Smooth muscle cell (in vitro differentiated cells): ENCODE results near the gene CCKAR. TPM values are rescaled to one million over a fixed set of nuclear protein-coding genes. Genes with fewer than 3 reads are reported as not detected.

ENCODE experiments used
- DNase-seq: peaks from one replicate; lab custom pipeline; 2025; ENCODE audit not compliant: unreplicated experiment; lab: John Stamatoyannopoulos, UW
- H2AFZ ChIP-seq: fragments of 200-600 bp; sonication (generic); 2 replicates; pipeline ENCODE4 v1.6.0; 2016; ENCODE audit warnings: antibody characterized with exemption, low read depth, mild to moderate bottlenecking
- H3F3A ChIP-seq: fragments of 200-600 bp; sonication (generic); 2 replicates; pipeline ENCODE4 v1.6.0; 2017; ENCODE audit warnings: antibody characterized with exemption, low read depth
- H3K27ac ChIP-seq: fragments of 200-600 bp; sonication (generic); 2 replicates; pipeline ENCODE4 v1.5.1; 2016; ENCODE audit warnings: low read depth, mild to moderate bottlenecking
- H3K27me3 ChIP-seq: fragments of 200-600 bp; sonication (generic); 2 replicates; pipeline ENCODE4 v1.6.1; 2016; ENCODE audit warnings: low read depth, mild to moderate bottlenecking
- H3K36me3 ChIP-seq: fragments of 200-600 bp; sonication (generic); 2 replicates; pipeline ENCODE4 v1.5.1; 2016; ENCODE audit warnings: low read depth
- H3K4me1 ChIP-seq: fragments of 200-600 bp; sonication (generic); 2 replicates; pipeline ENCODE4 v1.5.1; 2016; ENCODE audit warnings: low read depth
- H3K4me2 ChIP-seq: fragments of 200-600 bp; sonication (generic); 2 replicates; pipeline ENCODE4 v1.6.0; 2016; ENCODE audit warnings: mild to moderate bottlenecking
- H3K4me3 ChIP-seq: fragments of 200-600 bp; sonication (generic); 2 replicates; pipeline ENCODE4 v1.5.1; 2016; ENCODE audit warnings: mild to moderate bottlenecking
- H3K79me2 ChIP-seq: fragments of 200-600 bp; sonication (generic); 2 replicates; pipeline ENCODE4 v1.6.0; 2016; ENCODE audit warnings: low read depth, mild to moderate bottlenecking
- H3K9ac ChIP-seq: fragments of 200-600 bp; sonication (generic); 2 replicates; pipeline ENCODE4 v1.6.0; 2016; ENCODE audit warnings: low read depth
- H3K9me3 ChIP-seq: fragments of 200-600 bp; sonication (generic); replicated peaks from 2 replicates; pipeline ENCODE4 v1.5.1; 2016; ENCODE audit warnings: low read depth
- H4K20me1 ChIP-seq: fragments of 200-600 bp; sonication (generic); 2 replicates; pipeline ENCODE4 v1.6.0; 2016; ENCODE audit warnings: low read depth
- WGBS: methylation state at CpG from one replicate; pipeline ENCODE4 v1.1.7; 2016; ENCODE audit warnings: low lambda C conversion rate; 5-methylcytosine and 5-hydroxymethylcytosine counted together
- polyA plus RNA-seq: library from polyadenylated mRNA; unstranded; fragments of >200 nt; fragmentation: Nextera tagmentation; extraction: Ambion mirVana; gene quantifications from 2 replicates; pipeline ENCODE4 v1.2.1, GENCODE V29; 2016
- total RNA-seq: library from RNA; depleted of rRNA; stranded (reverse); fragments of >200 nt; gene quantifications from 2 replicates; pipeline ENCODE4 v1.2.3, GENCODE V29; 2014
- TF ChIP-seq, protein P1 (sequence below): fragments of 200-600 bp; sonication (generic); IDR thresholded peaks from 2 replicates; pipeline ENCODE4 v1.5.1; 2017; ENCODE audit warnings: borderline replicate concordance, mild to moderate bottlenecking, antibody characterized with exemption; ENCODE audit not compliant: insufficient read depth, poor library complexity, severe bottlenecking

CCKAR gene
- total and polyA plus RNA-seq, 2 experiments from 2014 or later: 0.18 to 0.32 TPM

DNA sequence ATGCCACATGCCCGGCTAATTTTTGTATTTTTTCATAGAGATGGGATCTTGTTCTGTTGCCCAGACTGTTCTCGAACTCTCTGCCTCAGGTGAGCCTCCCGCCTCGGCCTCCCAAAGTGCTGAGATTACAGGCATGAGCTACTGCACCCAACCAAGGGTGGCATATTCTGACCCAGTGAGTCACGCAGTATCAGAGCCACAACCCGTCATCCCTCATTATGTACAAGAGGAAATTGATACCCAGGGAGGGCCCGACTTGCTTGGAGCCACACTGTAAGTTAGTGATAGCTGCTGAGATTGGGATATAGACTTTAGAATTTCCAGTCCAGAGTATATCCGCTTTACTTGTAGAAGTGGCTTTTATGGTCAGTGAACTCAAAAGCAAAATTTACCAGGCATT lies 14.6 kb downstream of the CCKAR start:
- H3K4me2 ChIP-seq: no peak overlapping the region
- no peak overlapping the region for H3K9ac ChIP-seq
- no peaks in the 10 kb centered on the region for H3K9me3 ChIP-seq
- peaks cover 4% of the 10 kb centered on the region for H3K27me3 ChIP-seq
- 86% methylated on average over 8 of the region's 8 CpGs for WGBS
- H3K4me1 ChIP-seq: no peaks in the 10 kb centered on the region
- H3K27ac ChIP-seq: no peak overlapping the region
- H3K4me3 ChIP-seq: no peak overlapping the region
- H3F3A ChIP-seq: no peaks in the 10 kb centered on the region
- DNase-seq: no peak
- no peak overlapping the region for H2AFZ ChIP-seq
- no peaks in the 10 kb centered on the region for H3K36me3 ChIP-seq
- H4K20me1 ChIP-seq: no peaks in the 10 kb centered on the region
- TF ChIP-seq, protein P1, sequence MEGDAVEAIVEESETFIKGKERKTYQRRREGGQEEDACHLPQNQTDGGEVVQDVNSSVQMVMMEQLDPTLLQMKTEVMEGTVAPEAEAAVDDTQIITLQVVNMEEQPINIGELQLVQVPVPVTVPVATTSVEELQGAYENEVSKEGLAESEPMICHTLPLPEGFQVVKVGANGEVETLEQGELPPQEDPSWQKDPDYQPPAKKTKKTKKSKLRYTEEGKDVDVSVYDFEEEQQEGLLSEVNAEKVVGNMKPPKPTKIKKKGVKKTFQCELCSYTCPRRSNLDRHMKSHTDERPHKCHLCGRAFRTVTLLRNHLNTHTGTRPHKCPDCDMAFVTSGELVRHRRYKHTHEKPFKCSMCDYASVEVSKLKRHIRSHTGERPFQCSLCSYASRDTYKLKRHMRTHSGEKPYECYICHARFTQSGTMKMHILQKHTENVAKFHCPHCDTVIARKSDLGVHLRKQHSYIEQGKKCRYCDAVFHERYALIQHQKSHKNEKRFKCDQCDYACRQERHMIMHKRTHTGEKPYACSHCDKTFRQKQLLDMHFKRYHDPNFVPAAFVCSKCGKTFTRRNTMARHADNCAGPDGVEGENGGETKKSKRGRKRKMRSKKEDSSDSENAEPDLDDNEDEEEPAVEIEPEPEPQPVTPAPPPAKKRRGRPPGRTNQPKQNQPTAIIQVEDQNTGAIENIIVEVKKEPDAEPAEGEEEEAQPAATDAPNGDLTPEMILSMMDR: no peak
- H3K79me2 ChIP-seq: no peaks in the 10 kb centered on the region

DNA sequence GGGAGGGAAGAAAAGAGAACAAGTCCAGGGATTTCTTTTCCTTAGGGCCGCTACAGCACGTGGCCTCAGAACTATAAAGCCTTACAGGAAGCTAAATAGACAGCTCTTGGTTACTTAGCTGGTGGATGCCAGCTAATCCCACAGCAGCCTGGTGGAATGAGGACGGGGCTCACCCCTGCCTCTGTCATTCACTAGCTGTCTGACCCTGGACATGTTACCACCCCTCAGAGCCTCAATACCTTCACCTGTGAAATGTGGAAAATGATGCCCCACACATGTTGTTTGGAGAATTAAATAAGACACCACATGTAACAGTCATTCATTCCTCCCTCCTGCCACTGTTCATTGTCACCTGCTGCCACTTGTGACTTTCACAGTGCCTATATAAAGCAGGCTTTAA lies 15.7 kb downstream of the CCKAR start:
- TF ChIP-seq, protein P1: no peak

DNA sequence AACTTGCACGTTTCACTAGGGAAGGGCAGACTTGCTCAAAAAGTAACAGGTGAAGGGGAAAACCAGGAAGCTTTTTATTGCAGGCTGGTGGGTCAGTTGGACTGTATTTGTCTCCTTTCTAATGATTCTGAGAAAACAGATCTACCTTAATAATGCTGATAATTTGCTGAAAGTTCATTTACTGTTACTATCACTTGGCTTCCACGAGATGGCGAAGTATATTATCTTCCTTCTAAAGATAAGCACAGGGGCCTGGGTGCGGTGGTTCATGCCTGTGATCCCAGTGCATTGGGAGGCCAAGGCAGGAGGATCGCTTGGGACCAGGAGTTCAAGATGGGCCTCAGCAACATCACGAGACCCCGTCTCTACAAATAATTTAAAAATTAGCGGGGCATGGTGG lies 16.4 kb downstream of the CCKAR start:
- no peak for DNase-seq

More for the DNA sequence above, 15.7 kb downstream of the CCKAR start:
- Histone ChIP-seq H3K4me2 (no peak overlapping the region), H3F3A (no peaks in the 10 kb centered on the region), H3K9me3 (no peaks in the 10 kb centered on the region), H3K79me2 (no peaks in the 10 kb centered on the region), H2AFZ (no peak overlapping the region), H3K36me3 (no peaks in the 10 kb centered on the region), H4K20me1 (no peaks in the 10 kb centered on the region), H3K27ac (no peak overlapping the region), H3K4me1 (no peaks in the 10 kb centered on the region), H3K9ac (no peak overlapping the region), H3K27me3 (peaks cover 4% of the 10 kb centered on the region), H3K4me3 (no peak overlapping the region)
- WGBS: 25% methylated on average over 3 of the region's 3 CpGs
- no peak for DNase-seq

DNA sequence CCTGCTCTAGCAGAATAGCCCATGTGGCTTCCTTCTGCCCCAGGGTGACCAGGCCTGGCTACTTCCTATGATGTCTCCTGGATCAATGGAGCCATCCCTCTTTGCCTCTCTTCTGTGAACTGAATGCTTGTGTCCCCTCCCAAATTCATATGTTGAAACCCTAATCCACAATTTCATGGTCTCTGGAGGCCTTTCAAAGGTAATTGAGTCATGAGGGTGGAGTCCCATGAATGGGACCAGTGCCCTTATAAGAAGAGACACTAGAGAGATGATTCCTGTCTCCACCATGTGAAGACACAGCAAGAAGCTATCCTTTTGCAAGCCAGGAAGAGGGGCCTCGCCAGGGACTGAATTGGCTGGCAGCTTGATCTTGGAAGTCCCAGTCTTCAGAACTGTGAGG lies 18.4 kb downstream of the CCKAR start:
- Histone ChIP-seq H3K4me2 (no peak overlapping the region), H3K36me3 (no peaks in the 10 kb centered on the region), H3K9ac (no peak overlapping the region), H3K4me3 (no peak overlapping the region), H2AFZ (no peak overlapping the region), H3K27ac (no peak overlapping the region), H3K79me2 (no peaks in the 10 kb centered on the region), H3K27me3 (peaks cover 4% of the 10 kb centered on the region), H4K20me1 (no peaks in the 10 kb centered on the region), H3K9me3 (no peaks in the 10 kb centered on the region), H3F3A (no peaks in the 10 kb centered on the region), H3K4me1 (no peaks in the 10 kb centered on the region)
- WGBS: 81% methylated on average over 1 of the region's 1 CpG
- no peak for DNase-seq
- TF ChIP-seq, protein P1: no peak

More for the DNA sequence above, 16.4 kb downstream of the CCKAR start:
- H4K20me1 ChIP-seq: no peaks in the 10 kb centered on the region
- H3K9ac ChIP-seq: no peak overlapping the region
- no peaks in the 10 kb centered on the region for H3K9me3 ChIP-seq
- no peaks in the 10 kb centered on the region for H3K79me2 ChIP-seq
- TF ChIP-seq, protein P1: no peak
- H3K27me3 ChIP-seq: peaks cover 4% of the 10 kb centered on the region
- no peak overlapping the region for H3K27ac ChIP-seq
- 81% methylated on average over 8 of the region's 8 CpGs for WGBS
- H3F3A ChIP-seq: no peaks in the 10 kb centered on the region
- H3K36me3 ChIP-seq: no peaks in the 10 kb centered on the region
- no peaks in the 10 kb centered on the region for H3K4me1 ChIP-seq
- no peak overlapping the region for H3K4me3 ChIP-seq
- H2AFZ ChIP-seq: no peak overlapping the region
- no peak overlapping the region for H3K4me2 ChIP-seq
